HG03196 (cell line): ENCODE results near the gene CXXC5.

ENCODE experiments used
- ATAC-seq: cut with Tn5 transposase; IDR thresholded peaks from one replicate; pipeline ENCODE4 v1.9.1; 2021; ENCODE audit not compliant: unreplicated experiment

The CXXC5 gene

GRCh38 chr5:139678751-139679750, 30.9 kb downstream of the CXXC5 start:
- no peak for ATAC-seq

GRCh38 chr5:139680368-139681111, 32.4 kb downstream of the CXXC5 start:
- no peak for ATAC-seq

DNA sequence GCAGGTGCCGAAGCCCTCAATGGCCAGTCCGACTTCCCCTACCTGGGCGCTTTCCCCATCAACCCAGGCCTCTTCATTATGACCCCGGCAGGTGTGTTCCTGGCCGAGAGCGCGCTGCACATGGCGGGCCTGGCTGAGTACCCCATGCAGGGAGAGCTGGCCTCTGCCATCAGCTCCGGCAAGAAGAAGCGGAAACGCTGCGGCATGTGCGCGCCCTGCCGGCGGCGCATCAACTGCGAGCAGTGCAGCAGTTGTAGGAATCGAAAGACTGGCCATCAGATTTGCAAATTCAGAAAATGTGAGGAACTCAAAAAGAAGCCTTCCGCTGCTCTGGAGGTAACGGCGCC, 32.9 kb downstream of the CXXC5 start:
- no peak for ATAC-seq

DNA sequence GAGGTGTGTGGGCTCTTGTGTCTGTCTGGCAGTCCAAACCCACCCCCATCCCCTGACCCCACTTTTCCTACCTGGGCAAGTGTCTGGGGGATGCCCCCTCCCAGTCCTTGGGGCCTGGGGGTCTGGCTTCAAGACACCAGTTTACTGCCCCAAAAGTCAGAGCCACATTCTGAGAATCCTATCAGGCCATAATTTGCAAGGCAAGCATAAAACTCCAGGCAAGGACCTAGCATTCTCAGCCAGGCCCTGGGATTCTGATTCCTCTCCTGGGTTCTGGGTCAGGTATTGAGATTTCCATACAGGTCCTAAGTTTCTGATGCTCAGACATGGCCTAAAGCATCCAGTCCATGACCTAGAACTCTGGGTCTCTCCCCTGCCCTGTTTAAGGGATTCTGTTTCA, 33.3 kb downstream of the CXXC5 start:
- no peak for ATAC-seq

GRCh38 chr5:139682016-139682975, 34.1 kb downstream of the CXXC5 start:
- no peak for ATAC-seq

DNA sequence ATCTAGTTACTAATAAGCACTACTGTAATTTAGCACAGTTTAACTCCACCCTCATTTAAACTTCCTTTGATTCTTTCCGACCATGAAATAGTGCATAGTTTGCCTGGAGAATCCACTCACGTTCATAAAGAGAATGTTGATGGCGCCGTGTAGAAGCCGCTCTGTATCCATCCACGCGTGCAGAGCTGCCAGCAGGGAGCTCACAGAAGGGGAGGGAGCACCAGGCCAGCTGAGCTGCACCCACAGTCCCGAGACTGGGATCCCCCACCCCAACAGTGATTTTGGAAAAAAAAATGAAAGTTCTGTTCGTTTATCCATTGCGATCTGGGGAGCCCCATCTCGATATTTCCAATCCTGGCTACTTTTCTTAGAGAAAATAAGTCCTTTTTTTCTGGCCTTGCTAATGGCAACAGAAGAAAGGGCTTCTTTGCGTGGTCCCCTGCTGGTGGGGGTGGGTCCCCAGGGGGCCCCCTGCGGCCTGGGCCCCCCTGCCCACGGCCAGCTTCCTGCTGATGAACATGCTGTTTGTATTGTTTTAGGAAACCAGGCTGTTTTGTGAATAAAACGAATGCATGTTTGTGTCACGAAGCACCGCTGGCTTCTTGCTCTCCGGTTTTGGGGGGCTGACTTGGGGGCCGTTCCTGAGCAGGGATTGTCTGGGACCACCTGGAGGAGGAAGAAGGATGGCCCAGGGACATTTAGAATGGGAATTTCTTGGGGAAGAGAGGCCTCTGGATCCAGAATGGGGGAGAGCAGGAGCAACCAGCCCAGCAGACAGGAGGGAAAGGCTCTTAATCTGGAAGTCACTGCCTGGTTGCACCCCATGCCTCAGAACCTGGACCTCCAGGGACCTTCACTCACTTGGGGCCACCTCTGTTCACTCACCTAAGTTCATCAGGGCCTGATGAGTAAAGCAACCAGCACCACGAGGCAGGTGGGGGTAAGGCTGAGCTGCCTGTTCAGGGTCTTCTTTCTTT, 35.4 kb downstream of the CXXC5 start:
- no peak for ATAC-seq

- ATAC-seq: no peak
These were observed 36.3 kb downstream of the CXXC5 start for GRCh38 chr5:139684350-139684880.

- ATAC-seq: no peak
These were observed 37.0 kb downstream of the CXXC5 start for GRCh38 chr5:139684881-139685749.

DNA sequence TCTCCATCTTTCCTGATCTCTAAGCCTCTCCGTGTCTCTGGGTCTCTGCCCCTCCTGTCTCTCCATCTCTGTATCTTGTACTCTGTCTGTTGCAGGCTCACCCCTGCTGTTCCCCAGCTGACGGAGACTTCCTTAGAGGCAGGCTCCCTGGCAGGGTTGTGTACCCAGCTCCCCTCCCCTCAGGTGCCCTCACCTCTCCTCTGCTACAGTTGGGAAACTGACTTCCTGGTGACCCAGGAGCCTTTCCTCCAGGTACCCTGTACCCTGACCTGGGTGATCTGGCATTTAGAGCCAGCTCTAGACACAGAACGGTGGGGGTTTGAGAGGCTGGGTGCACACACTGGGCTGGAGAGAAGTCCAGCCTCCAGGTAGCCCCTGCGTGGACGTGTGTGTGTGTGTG, 37.7 kb downstream of the CXXC5 start:
- ATAC-seq: no peak

DNA sequence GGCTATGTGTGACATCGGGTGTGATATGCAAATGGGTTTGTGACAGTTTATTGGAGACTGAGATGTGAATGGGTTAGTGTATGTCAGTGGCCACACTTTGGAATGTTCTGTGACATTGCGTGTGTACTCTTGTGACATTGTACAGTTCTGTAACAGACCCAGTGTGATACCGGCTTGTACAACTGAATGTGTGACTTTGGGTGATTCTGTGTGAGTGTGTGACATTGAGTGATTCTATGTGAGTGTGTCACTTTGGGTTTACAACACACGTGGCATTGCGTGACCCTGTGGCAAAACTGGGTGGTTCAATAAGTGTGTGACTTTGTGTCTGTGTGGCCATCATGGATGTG, 38.2 kb downstream of the CXXC5 start:
- no peak for ATAC-seq

- no peak for ATAC-seq
These were observed 38.7 kb downstream of the CXXC5 start for GRCh38 chr5:139686706-139687441.

GRCh38 chr5:139687656-139688055, 39.5 kb downstream of the CXXC5 start:
- ATAC-seq: no peak

GRCh38 chr5:139688088-139688702, 40.0 kb downstream of the CXXC5 start:
- ATAC-seq: no peak

- ATAC-seq: no peak
These were observed 40.7 kb downstream of the CXXC5 start for GRCh38 chr5:139688751-139689372.

DNA sequence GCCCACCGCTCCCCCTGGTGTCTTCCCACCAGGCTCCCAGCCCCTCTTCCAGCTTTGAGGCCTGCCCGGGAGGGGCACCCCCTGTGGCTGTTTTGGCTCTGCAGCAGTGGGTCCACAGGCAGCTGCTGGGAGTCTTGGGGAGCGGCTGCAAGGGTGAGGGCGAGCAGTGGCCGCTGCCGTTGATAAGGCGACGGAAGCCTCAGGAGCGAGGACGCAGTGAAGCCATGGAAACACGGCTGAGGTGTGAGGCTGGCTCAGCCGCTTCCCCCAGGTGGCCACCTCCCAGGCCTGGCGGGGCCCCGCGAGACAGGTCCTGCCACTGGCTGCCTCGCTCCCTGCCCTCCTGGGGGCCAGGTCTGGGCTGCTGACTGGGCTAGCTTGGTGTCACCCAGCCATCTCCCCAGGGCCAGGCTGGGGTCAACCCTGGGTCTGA, 41.5 kb downstream of the CXXC5 start:
- ATAC-seq: no peak

- ATAC-seq: no peak
These were observed 42.1 kb downstream of the CXXC5 start for GRCh38 chr5:139690064-139690802.
